Transverse colon (tissue), 4 donors: ENCODE measurements around the gene AOPEP. TPM values are rescaled to one million over a fixed set of nuclear protein-coding genes. Genes with fewer than 3 reads are reported as not detected.

ENCODE experiments used
- DNase-seq: peaks from one replicate; pipeline ENCODE4 v3.0.0-alpha.2; 2019
- H3K27ac ChIP-seq, 4 donors: fragments of 200-600 bp; sonication (generic); 2 replicates each; pipeline ENCODE4 v1.5.1; 2016 to 2018; ENCODE audit warnings: inconsistent platforms in 4 of 4
- H3K27me3 ChIP-seq: fragments of 200-600 bp; sonication (generic); 2 replicates; pipeline ENCODE4 v1.5.1; 2017; ENCODE audit warnings: inconsistent platforms
- H3K36me3 ChIP-seq, 4 donors: fragments of 200-600 bp; sonication (generic); 2 replicates each; pipeline ENCODE4 v1.5.1; 2017 to 2019; ENCODE audit warnings: inconsistent platforms in 4 of 4
- H3K4me1 ChIP-seq, 4 donors: fragments of 200-600 bp; sonication (generic); 2 replicates each; pipeline ENCODE4 v1.5.1; 2017 to 2020; ENCODE audit warnings: inconsistent platforms in 4 of 4
- H3K4me3 ChIP-seq, 4 donors: fragments of 200-600 bp; sonication (generic); 1 replicate in 1 of 4; 2 replicates in 3 of 4; pipeline versions ENCODE4 v1.5.1 to v1.6.1; 2017 to 2019; ENCODE audit warnings: inconsistent platforms in 4 of 4
- H3K9me3 ChIP-seq, 2 donors: fragments of 200-600 bp; sonication (generic); 2 replicates each; pipeline ENCODE4 v1.5.1; 2017 to 2019; ENCODE audit warnings: inconsistent platforms in 2 of 2
- EP300 ChIP-seq: sonication (generic); formaldehyde crosslinking; IDR thresholded peaks from one replicate; pipeline ENCODE4 v1.6.1; 2017; ENCODE audit warnings: antibody characterized with exemption, low read depth
- POLR2A ChIP-seq: fragments of 450-650 bp; IDR thresholded peaks from one replicate; pipeline ENCODE4 v1.6.1; 2016; ENCODE audit warnings: antibody characterized with exemption, mild to moderate bottlenecking, moderate library complexity
- POLR2AphosphoS5 ChIP-seq, 3 donors: sonication (generic); formaldehyde crosslinking; IDR thresholded peaks; one replicate each; pipeline ENCODE4 v1.6.1; 2016; ENCODE audit warnings: antibody characterized with exemption in 3 of 3
- WGBS, 2 donors: methylation state at CpG; one replicate each; pipeline ENCODE4 v1.1.5; 2018; ENCODE audit warnings: low coverage in 1 of 2; 5-methylcytosine and 5-hydroxymethylcytosine counted together
- in situ Hi-C, 4 donors: fragments of 200-750 bp; cut with MboI; loops; one replicate each; pipeline versions ENCODE4 v1.15.0 to v1.15.1; 2017; ENCODE audit warnings: low sequenced_read_pairs in 3 of 4, low pct_ligation_motif_present in 1 of 4, low pct_unique_long_range_greater_than_20kb in 1 of 4
- intact Hi-C: fragments of 100-400 bp; cut with DNase I; formaldehyde crosslinking; loops from one replicate; pipeline ENCODE4 v1.15.1; 2023; ENCODE audit warnings: low total_unique reads
- total RNA-seq, 4 donors: library from RNA; depleted of rRNA; stranded (reverse); fragments of >200 nt; gene quantifications; one replicate each; pipeline ENCODE4 v1.1.0, GENCODE V29; 2016
- TF ChIP-seq, protein P1 (sequence below), 5 experiments: fragments of 200-600 bp in 3 of 5; fragments of 450-650 bp in 2 of 5; sonication (generic) in 3 of 5; IDR thresholded peaks; 1 replicate in 2 of 5; 2 replicates in 3 of 5; pipeline ENCODE4 v1.5.1; 2016 to 2017; ENCODE audit warnings: antibody characterized with exemption in 5 of 5, inconsistent platforms in 3 of 5, mild to moderate bottlenecking in 2 of 5, moderate library complexity in 1 of 5

The AOPEP gene
- total RNA-seq, 4 donors from 2014 or later = 53.0 to 129 (median 92.7) TPM

DNA sequence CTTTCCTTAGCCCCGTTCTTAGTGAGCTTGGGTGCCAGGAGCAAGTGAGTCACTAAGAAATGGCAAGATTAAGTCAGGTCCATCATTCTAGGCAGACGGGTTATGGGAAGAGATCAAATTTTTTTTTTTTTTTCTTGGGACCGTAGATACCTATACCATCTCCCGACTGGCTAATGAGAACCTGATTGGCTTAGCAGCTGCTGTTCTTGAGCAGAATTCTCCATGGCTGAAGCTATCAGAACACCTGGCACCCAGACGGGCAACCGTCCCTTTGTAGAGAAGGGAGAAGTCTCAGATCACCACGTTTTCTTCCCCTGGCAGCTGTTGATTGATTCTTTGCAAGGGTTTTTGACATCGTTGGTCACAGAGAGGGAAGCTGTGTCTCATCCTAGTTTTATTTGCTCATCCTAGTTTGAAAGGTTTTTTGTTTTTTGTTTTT is 78.6 kb downstream of the AOPEP start:
- intact Hi-C loops (no loop called here), in situ Hi-C loops (no loop called here)
- peak overlapping the region; percentile 60 to 80 (median 74) for H3K27ac ChIP-seq
- no peaks in the 10 kb centered on the region for H3K36me3 ChIP-seq
- no peaks in the 10 kb centered on the region for H3K9me3 ChIP-seq
- no peaks in the 10 kb centered on the region for H3K27me3 ChIP-seq
- TF ChIP-seq POLR2A = no peak
- TF ChIP-seq POLR2AphosphoS5 (IDR thresholded peaks at IDR 0.05) = no peak
- no peak for TF ChIP-seq EP300
- TF ChIP-seq, protein P1, sequence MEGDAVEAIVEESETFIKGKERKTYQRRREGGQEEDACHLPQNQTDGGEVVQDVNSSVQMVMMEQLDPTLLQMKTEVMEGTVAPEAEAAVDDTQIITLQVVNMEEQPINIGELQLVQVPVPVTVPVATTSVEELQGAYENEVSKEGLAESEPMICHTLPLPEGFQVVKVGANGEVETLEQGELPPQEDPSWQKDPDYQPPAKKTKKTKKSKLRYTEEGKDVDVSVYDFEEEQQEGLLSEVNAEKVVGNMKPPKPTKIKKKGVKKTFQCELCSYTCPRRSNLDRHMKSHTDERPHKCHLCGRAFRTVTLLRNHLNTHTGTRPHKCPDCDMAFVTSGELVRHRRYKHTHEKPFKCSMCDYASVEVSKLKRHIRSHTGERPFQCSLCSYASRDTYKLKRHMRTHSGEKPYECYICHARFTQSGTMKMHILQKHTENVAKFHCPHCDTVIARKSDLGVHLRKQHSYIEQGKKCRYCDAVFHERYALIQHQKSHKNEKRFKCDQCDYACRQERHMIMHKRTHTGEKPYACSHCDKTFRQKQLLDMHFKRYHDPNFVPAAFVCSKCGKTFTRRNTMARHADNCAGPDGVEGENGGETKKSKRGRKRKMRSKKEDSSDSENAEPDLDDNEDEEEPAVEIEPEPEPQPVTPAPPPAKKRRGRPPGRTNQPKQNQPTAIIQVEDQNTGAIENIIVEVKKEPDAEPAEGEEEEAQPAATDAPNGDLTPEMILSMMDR (IDR thresholded peaks at IDR 0.05) = no peak
- 56 to 60% methylated on average over 8 of the region's 8 CpGs for WGBS, 2 donors
- no peak for DNase-seq
- H3K4me3 ChIP-seq = no peak overlapping the region
- peaks cover 12 to 33% (median 16%) of the 10 kb centered on the region in 4 donors for H3K4me1 ChIP-seq

DNA sequence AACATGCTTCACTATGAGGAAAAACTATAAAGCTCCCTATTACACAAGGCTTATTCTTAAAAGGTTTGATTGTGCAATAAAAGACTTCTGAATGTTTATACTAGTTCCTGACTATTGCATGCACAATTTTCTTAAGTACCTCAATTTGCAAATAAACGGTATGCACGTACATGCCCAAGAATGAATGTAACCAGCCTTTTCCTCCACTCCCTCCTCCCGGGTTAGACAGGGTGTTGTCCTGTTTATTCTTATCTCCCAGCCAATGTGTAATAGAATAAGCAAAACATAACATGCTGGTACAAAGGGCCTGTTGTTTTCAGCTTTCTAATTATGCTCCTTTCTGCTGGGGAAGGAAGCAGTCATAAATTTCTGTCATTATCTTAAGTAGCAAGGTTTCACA is 79.1 kb downstream of the AOPEP start:
- peak; percentile 53 for DNase-seq
- H3K36me3 ChIP-seq = no peaks in the 10 kb centered on the region
- in situ Hi-C loops = no loop called here
- H3K27me3 ChIP-seq = no peaks in the 10 kb centered on the region
- no peak overlapping the region for H3K4me3 ChIP-seq
- H3K4me1 ChIP-seq = peaks cover 12 to 31% (median 16%) of the 10 kb centered on the region in 4 donors
- WGBS, 2 donors = 4 to 20% methylated on average over 3 of the region's 3 CpGs
- no peaks in the 10 kb centered on the region for H3K9me3 ChIP-seq
- intact Hi-C loops = no loop called here
- peak overlapping the region; percentile 60 to 80 (median 74) for H3K27ac ChIP-seq
- TF ChIP-seq EP300 (peak; percentile 36), POLR2AphosphoS5 (IDR thresholded peaks at IDR 0.05) (peak; percentile 28 to 76 (median 55)), POLR2A (no peak)

DNA sequence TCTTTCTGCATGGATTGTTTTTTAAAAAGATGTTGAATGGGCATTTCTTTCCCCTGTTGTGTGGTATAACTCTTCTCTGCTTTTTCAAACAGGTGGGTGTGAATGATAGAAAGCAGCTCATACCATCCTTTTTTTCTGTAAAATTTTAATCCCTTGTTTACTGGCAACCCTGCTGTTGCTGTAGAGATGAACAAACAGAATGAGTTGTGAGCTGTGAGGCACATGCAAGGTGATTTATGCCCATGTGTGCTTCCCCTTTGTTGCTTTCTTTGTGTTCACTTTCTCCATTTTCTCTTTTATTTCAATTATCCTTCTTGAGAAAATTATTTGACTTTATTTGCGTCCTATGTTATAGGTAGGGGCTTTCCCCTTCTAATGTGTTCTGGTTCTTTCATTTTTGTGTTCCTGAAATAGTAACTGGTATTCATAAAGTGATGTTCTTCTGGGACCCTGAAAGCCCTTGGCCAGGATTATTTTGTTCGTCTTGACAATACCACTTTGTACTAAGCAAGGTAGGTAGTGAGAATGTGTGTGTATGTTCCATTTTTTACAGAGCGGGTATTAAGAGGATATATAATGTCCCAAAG is 79.9 kb downstream of the AOPEP start:
- Histone ChIP-seq H3K27me3 (no peaks in the 10 kb centered on the region), H3K9me3 (no peaks in the 10 kb centered on the region), H3K36me3 (no peaks in the 10 kb centered on the region), H3K4me3 (no peak overlapping the region), H3K4me1 (peaks cover 12 to 31% (median 16%) of the 10 kb centered on the region in 4 donors), H3K27ac (peak overlapping the region; percentile 60 to 80 (median 74))
- intact Hi-C loops (no loop called here), in situ Hi-C loops (no loop called here)
- 67 to 91% methylated on average over 1 to 3 of the region's 3 CpGs for WGBS, 2 donors
- DNase-seq = no peak
- TF ChIP-seq POLR2AphosphoS5 (IDR thresholded peaks at IDR 0.05) (no peak), POLR2A (no peak), EP300 (no peak)
- TF ChIP-seq, protein P1 (IDR thresholded peaks at IDR 0.05) = no peak

DNA sequence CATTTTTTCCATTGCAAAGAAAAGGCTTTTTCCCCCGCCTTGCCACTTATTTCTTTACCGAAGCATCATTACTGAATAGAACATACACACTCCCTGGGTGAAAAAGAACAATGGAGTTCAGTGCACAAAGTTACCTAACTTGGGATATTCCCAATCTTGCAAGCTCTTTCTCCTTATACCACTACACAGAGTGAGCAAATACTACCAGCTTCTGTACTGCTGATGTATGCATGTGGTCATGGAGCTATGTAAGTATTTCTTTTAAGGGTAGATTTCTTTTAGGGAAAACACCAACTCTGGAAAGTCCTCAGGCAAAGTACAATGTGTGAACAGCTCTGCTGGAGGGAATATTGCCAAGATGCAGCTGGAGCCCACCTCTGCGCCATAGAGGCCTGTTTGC is 81.1 kb downstream of the AOPEP start:
- no peak for DNase-seq
- Histone ChIP-seq H3K36me3 (no peaks in the 10 kb centered on the region), H3K27me3 (no peaks in the 10 kb centered on the region), H3K27ac (no peak overlapping the region), H3K9me3 (no peaks in the 10 kb centered on the region), H3K4me3 (no peak overlapping the region), H3K4me1 (peaks cover 12 to 25% (median 17%) of the 10 kb centered on the region in 4 donors)
- in situ Hi-C loops (no loop called here), intact Hi-C loops (no loop called here)
- TF ChIP-seq, protein P1 (IDR thresholded peaks at IDR 0.05) = no peak
- TF ChIP-seq EP300 = no peak
- TF ChIP-seq POLR2A = no peak
- TF ChIP-seq POLR2AphosphoS5 (IDR thresholded peaks at IDR 0.05) = no peak
- WGBS, 2 donors = 100% methylated on average over 3 of the region's 3 CpGs; no CpG with 5 or more reads in 1 of the 2 donors
